ENCODE measurements around the gene PRIM2.
"Not testable (repeated sequence)": the region's sequence is repeated elsewhere in the genome, so short reads cannot be mapped to it uniquely, and the experiment has no call there.

PRIM2 gene

GRCh38 chr6:57658526-57658925 lies 341.1 kb downstream of the PRIM2 start:
- H3K4me3 ChIP-seq (ENCODE audit: low read depth, low read length): not testable (repeated sequence)

- not testable (repeated sequence) for H3K4me3 ChIP-seq (ENCODE audit: low read depth, low read length)
Observed at GRCh38 chr6:57659794-57660193, 342.4 kb downstream of the PRIM2 start.

- not testable (repeated sequence) for H3K4me3 ChIP-seq (ENCODE audit: low read depth, low read length)
Observed at GRCh38 chr6:57660940-57661339, 343.5 kb downstream of the PRIM2 start.

- not testable (repeated sequence) for H3K4me3 ChIP-seq (ENCODE audit: low read depth, low read length)
Observed at GRCh38 chr6:57668108-57668507, 350.7 kb downstream of the PRIM2 start.

GRCh38 chr6:57671237-57671636 lies 353.8 kb downstream of the PRIM2 start:
- H3K4me3 ChIP-seq (ENCODE audit: low read depth, low read length): not testable (repeated sequence)

GRCh38 chr6:57671937-57672627 lies 354.7 kb downstream of the PRIM2 start:
- not testable (repeated sequence) for H3K4me3 ChIP-seq (ENCODE audit: low read depth, low read length)

GRCh38 chr6:57673281-57673680 lies 355.9 kb downstream of the PRIM2 start:
- not testable (repeated sequence) for H3K4me3 ChIP-seq (ENCODE audit: low read depth, low read length)

GRCh38 chr6:57675386-57675785 lies 358.0 kb downstream of the PRIM2 start:
- H3K4me3 ChIP-seq (ENCODE audit: low read depth, low read length): not testable (repeated sequence)

- not testable (repeated sequence) for H3K4me3 ChIP-seq (ENCODE audit: low read depth, low read length)
Observed at GRCh38 chr6:57696382-57696781, 379.0 kb downstream of the PRIM2 start.

All from WI38 (cell line).